GM12878 (cell line): Measurements from ENCODE around the gene KRR1. TPM values are rescaled to one million over a fixed set of nuclear protein-coding genes. Genes with fewer than 3 reads are reported as not detected.
"Not testable (repeated sequence)": the region's sequence is repeated elsewhere in the genome, so short reads cannot be mapped to it uniquely, and the experiment has no call there.

Source experiments
- ATAC-seq: fragments of 200-7000 bp; cut with Tn5 transposase; 3 replicates; pipeline ENCODE4 v1.9.1; 2020; ENCODE audit warnings: mild to moderate bottlenecking, moderate library complexity
- BruUV-seq: library from RNA; stranded (reverse); fragments of 400-500 nt; replicated peaks from 2 replicates; lab custom pipeline; 2021; lab: Mats Ljungman, UMichigan
- CTCF ChIA-PET: fragments of 300-600 bp; sonication (Branson Sonifier 250); formaldehyde crosslinking; extraction: SDS; loops from one replicate; lab custom pipeline; 2021; ENCODE audit warnings: inconsistent platforms; lab: Yijun Ruan, JAX
- POLR2A ChIA-PET: fragments of 350-600 bp; formaldehyde crosslinking; extraction: SDS; loops from one replicate; lab custom pipeline; 2021; ENCODE audit warnings: inconsistent platforms; lab: Charles Lee
- RAD21 ChIA-PET: fragments of 300-600 bp; sonication (Branson Sonifier 250); formaldehyde crosslinking; loops from one replicate; lab custom pipeline; 2023; ENCODE audit warnings: antibody characterized with exemption; ENCODE audit not compliant: unreplicated experiment; lab: Charles Lee
- SMC1A ChIA-PET: fragments of 300-600 bp; sonication (Branson Sonifier 250); formaldehyde crosslinking; loops from one replicate; lab custom pipeline; 2023; ENCODE audit not compliant: unreplicated experiment, uncharacterized antibody; lab: Charles Lee
- DNase-seq: peaks from one replicate; pipeline ENCODE4 v3.0.0-alpha.2; 2011; ENCODE audit warnings: low read depth, low spot score
- FAIRE-seq: peaks from 3 replicates; lab custom pipeline; 2011; peaks lifted over from hg19 to GRCh38; lab: Jason Lieb, UNC
- H2AFZ ChIP-seq: 2 replicates; pipeline ENCODE4 v1.6.0; 2011; ENCODE audit warnings: low read depth, low read length, control low read depth; ENCODE audit not compliant: control insufficient read depth
- H3K27ac ChIP-seq: 2 replicates; pipeline ENCODE4 v1.5.1; 2011; ENCODE audit warnings: control low read depth; ENCODE audit not compliant: control insufficient read depth, insufficient read depth
- H3K27me3 ChIP-seq, 2 experiments: replicated peaks in 1 of 2; 2 replicates each; pipeline versions ENCODE4 v1.6.0 to v1.6.1; 2011; ENCODE audit warnings: low read length in 1 of 2; ENCODE audit not compliant: control insufficient read depth in 2 of 2, insufficient read depth in 2 of 2
- H3K36me3 ChIP-seq, 2 experiments: 2 replicates each; pipeline ENCODE4 v1.5.1; 2011; ENCODE audit warnings: low read length in 1 of 2; ENCODE audit not compliant: control insufficient read depth in 2 of 2, insufficient read depth in 2 of 2
- H3K4me1 ChIP-seq: 2 replicates; pipeline ENCODE4 v1.6.1; 2011; ENCODE audit warnings: mild to moderate bottlenecking, low read length, moderate library complexity, mixed read lengths; ENCODE audit not compliant: control insufficient read depth, insufficient read depth
- H3K4me2 ChIP-seq: 2 replicates; pipeline ENCODE4 v1.6.0; 2011; ENCODE audit warnings: control low read depth; ENCODE audit not compliant: control insufficient read depth, insufficient read depth
- H3K4me3 ChIP-seq: fragments of 200-600 bp; sonication (generic); 2 replicates; pipeline ENCODE4 v1.5.1; 2016
- H3K79me2 ChIP-seq: 2 replicates; pipeline ENCODE4 v1.6.0; 2011; ENCODE audit warnings: low read length; ENCODE audit not compliant: control insufficient read depth, insufficient read depth
- H3K9ac ChIP-seq: 2 replicates; pipeline ENCODE4 v1.8.0; 2011; ENCODE audit warnings: low read length, control low read depth, mixed read lengths; ENCODE audit not compliant: control insufficient read depth, insufficient read depth
- H3K9me3 ChIP-seq: replicated peaks from 3 replicates; pipeline ENCODE4 v1.5.1; 2011; ENCODE audit warnings: mild to moderate bottlenecking, low read length; ENCODE audit not compliant: control insufficient read depth, insufficient read depth
- H4K20me1 ChIP-seq: 2 replicates; pipeline ENCODE4 v1.6.0; 2011; ENCODE audit not compliant: control insufficient read depth, insufficient read depth
- CTCF ChIP-seq, 3 experiments: IDR thresholded peaks in 2 of 3; conservative IDR thresholded peaks in 1 of 3; 2 replicates each; pipeline ENCODE4 v1.5.1; 2011; ENCODE audit warnings: low read depth in 3 of 3, low read length in 3 of 3, mild to moderate bottlenecking in 3 of 3, control low read depth in 2 of 3, moderate library complexity in 2 of 3, inconsistent platforms in 1 of 3, mixed read lengths in 1 of 3; ENCODE audit not compliant: control insufficient read depth in 2 of 3, insufficient read depth in 1 of 3; ENCODE audit errors: extremely low read depth in 1 of 3
- CUX1 ChIP-seq: IDR thresholded peaks from 2 replicates; pipeline ENCODE4 v1.6.1; 2012; ENCODE audit warnings: improper control_type of control experiment, low read depth, low read length; ENCODE audit not compliant: insufficient replicate concordance
- HDAC2 ChIP-seq: fragments of 200-600 bp; sonication (generic); IDR thresholded peaks from 2 replicates; pipeline ENCODE4 v1.6.1; 2017
- WGBS: methylation state at CpG from one replicate; pipeline ENCODE4 v1.1.6; 2016; ENCODE audit warnings: low lambda C conversion rate; ENCODE audit not compliant: insufficient replicate concordance, insufficient coverage; ENCODE audit errors: missing lambda C conversion rate; 5-methylcytosine and 5-hydroxymethylcytosine counted together
- in situ Hi-C: fragments of 300-500 bp; cut with MboI; formaldehyde crosslinking; loops from 9 replicates; pipeline ENCODE4 v1.14.3; 2018; ENCODE audit warnings: mixed read lengths
- intact Hi-C: fragments of 100-400 bp; cut with micrococcal nuclease; formaldehyde crosslinking; loops from one replicate; pipeline ENCODE4 v1.14.2; 2022; ENCODE audit not compliant: unreplicated experiment
- polyA plus RNA-seq, 11 experiments: library from polyadenylated mRNA; depleted of rRNA in 4 of 11; unstranded in 6 of 11; stranded (reverse) in 5 of 11; fragments of >200 nt; fragmentation: Nextera tagmentation in 4 of 11; fragmentation: Illumina TruSeq in 1 of 11; extraction: Ambion mirVana in 4 of 11; extraction: Trizol in 1 of 11; gene quantifications; 1 replicate in 1 of 11; 2 replicates in 10 of 11; pipeline versions ENCODE4 v1.2.1 to v1.2.3, GENCODE V29; 2011 to 2016; ENCODE audit warnings: inconsistent platforms in 2 of 11, missing spikeins in 2 of 11, low read depth in 1 of 11
- total RNA-seq, 4 experiments: library from RNA; depleted of rRNA in 3 of 4; stranded (reverse); fragments of >200 nt in 3 of 4; fragmentation: Illumina TruSeq in 1 of 4; extraction: Trizol in 1 of 4; gene quantifications; 2 replicates each; pipeline versions ENCODE4 v1.2.1 to v1.2.3, GENCODE V29; 2013 to 2021

KRR1 gene
- total and polyA plus RNA-seq, 10 of the 15 experiments (the other 5 are each of a cell fraction or from before 2014, with no cell fraction given), result 29.6 to 103 (median 75.3) TPM

GRCh38 chr12:75459755-75460154, 51.7 kb downstream of the KRR1 start (continued):
- TF ChIP-seq CUX1 (no peak), HDAC2 (no peak), CTCF (IDR thresholded peaks at IDR 0.05 in 2 of 3, conservative IDR thresholded peaks at IDR 0.05 in 1 of 3; ENCODE audit: control insufficient read depth in 2 of 3, extremely low read depth in 1 of 3, insufficient read depth in 1 of 3, low read depth in 3 of 3, low read length in 3 of 3) (no peak)

- in situ Hi-C loops, RAD21 ChIA-PET, H3K27ac ChIP-seq, ATAC-seq, FAIRE-seq, H3K9ac ChIP-seq, DNase-seq, H3K9me3 ChIP-seq, CTCF ChIA-PET, H3K4me2 ChIP-seq, H4K20me1 ChIP-seq, intact Hi-C loops, H3K36me3 ChIP-seq, H2AFZ ChIP-seq, H3K4me1 ChIP-seq, H3K4me3 ChIP-seq, H3K79me2 ChIP-seq, BruUV-seq, H3K27me3 ChIP-seq, POLR2A ChIA-PET: not testable (repeated sequence)
- 42% methylated on average over 9 of the region's 9 CpGs for WGBS
- SMC1A ChIA-PET, result interaction anchor here (1.0 to 1.8 kb wide), 2 partner anchors 20 to 201 kb away, joined by 3 to 4 read pairs; no protein-coding TSS in a partner anchor
Observed at GRCh38 chr12:75457866-75458265, 53.5 kb downstream of the KRR1 start.
